SK-N-SH (cell line): ENCODE measurements around the gene RPS6KA5. TPM values are rescaled to one million over a fixed set of nuclear protein-coding genes. Genes with fewer than 3 reads are reported as not detected.

Source experiments
- CTCF ChIA-PET: fragments of 300-600, 350-600 bp; formaldehyde crosslinking; extraction: SDS; loops from one replicate; lab custom pipeline; 2021; lab: Yijun Ruan, JAX
- POLR2A ChIA-PET: fragments of 350-600 bp; sonication (Branson Sonifier 250); formaldehyde crosslinking; extraction: SDS; loops from one replicate; lab custom pipeline; 2020; ENCODE audit warnings: antibody characterized with exemption, inconsistent platforms; lab: Yijun Ruan, JAX
- DNase-seq: peaks from one replicate; pipeline ENCODE4 v3.0.0; 2012
- H2AFZ ChIP-seq: fragments of 200-600 bp; sonication (generic); 2 replicates; pipeline ENCODE4 v1.8.1; 2016; ENCODE audit warnings: antibody characterized with exemption, mild to moderate bottlenecking, low read depth
- H3F3A ChIP-seq: fragments of 200-600 bp; sonication (generic); replicated peaks from 2 replicates; pipeline ENCODE3; 2016; ENCODE audit warnings: antibody characterized with exemption, mild to moderate bottlenecking; ENCODE audit not compliant: insufficient read depth
- H3K27ac ChIP-seq, 2 experiments: fragments of 200-500 bp in 1 of 2; fragments of 200-600 bp in 1 of 2; sonication (Bioruptor generic) in 1 of 2; sonication (generic), shearing (Covaris generic) in 1 of 2; 2 replicates each; pipeline versions ENCODE4 v1.5.1 to v1.6.1; 2014 to 2016; ENCODE audit warnings: low read depth in 2 of 2, inconsistent platforms in 1 of 2, low read length in 1 of 2, mild to moderate bottlenecking in 1 of 2, mixed read lengths in 1 of 2
- H3K27me3 ChIP-seq: fragments of 200-600 bp; sonication (generic), shearing (Covaris generic); 2 replicates; pipeline ENCODE4 v1.6.1; 2016; ENCODE audit warnings: mixed run types; ENCODE audit not compliant: insufficient read depth
- H3K36me3 ChIP-seq, 2 experiments: fragments of 200-500 bp in 1 of 2; fragments of 200-600 bp in 1 of 2; sonication (Bioruptor generic) in 1 of 2; sonication (generic) in 1 of 2; replicated peaks in 1 of 2; 2 replicates each; pipeline versions ENCODE3 to v1.5.1; 2014 to 2016; ENCODE audit warnings: low read length in 1 of 2, mild to moderate bottlenecking in 1 of 2; ENCODE audit not compliant: insufficient read depth in 2 of 2, control insufficient read depth in 1 of 2
- H3K4me1 ChIP-seq, 2 experiments: fragments of 200-500 bp in 1 of 2; fragments of 200-600 bp in 1 of 2; sonication (Bioruptor generic) in 1 of 2; sonication (generic), shearing (Covaris generic) in 1 of 2; 2 replicates each; pipeline versions ENCODE4 v1.5.1 to v1.6.1; 2014 to 2016; ENCODE audit warnings: low read depth in 1 of 2, low read length in 1 of 2, mixed run types in 1 of 2; ENCODE audit not compliant: insufficient read depth in 2 of 2, control insufficient read depth in 1 of 2
- H3K4me2 ChIP-seq: fragments of 200-600 bp; sonication (generic), shearing (Covaris generic); 2 replicates; pipeline ENCODE4 v1.6.1; 2017; ENCODE audit warnings: mixed run types
- H3K4me3 ChIP-seq, 2 experiments: fragments of 200-500 bp in 1 of 2; fragments of 200-600 bp in 1 of 2; sonication (Bioruptor generic) in 1 of 2; sonication (generic), shearing (Covaris generic) in 1 of 2; 2 replicates each; pipeline versions ENCODE4 v1.5.1 to v1.8.1; 2014 to 2016; ENCODE audit warnings: low read depth in 2 of 2, inconsistent platforms in 1 of 2, low read length in 1 of 2, mild to moderate bottlenecking in 1 of 2, mixed read lengths in 1 of 2, moderate library complexity in 1 of 2
- H3K79me2 ChIP-seq: fragments of 200-600 bp; sonication (generic); 2 replicates; pipeline ENCODE4 v1.8.1; 2017; ENCODE audit warnings: mild to moderate bottlenecking; ENCODE audit not compliant: insufficient read depth
- H3K9ac ChIP-seq: fragments of 200-600 bp; sonication (generic); 2 replicates; pipeline ENCODE4 v1.6.1; 2017; ENCODE audit warnings: mixed run types
- H3K9me2 ChIP-seq: fragments of 200-600 bp; sonication (generic); 2 replicates; pipeline ENCODE4 v1.6.1; 2017; ENCODE audit warnings: mixed run types
- H3K9me3 ChIP-seq: fragments of 200-600 bp; sonication (generic); 2 replicates; pipeline ENCODE4 v1.6.1; 2017; ENCODE audit warnings: mixed run types, mild to moderate bottlenecking, moderate library complexity
- H4K20me1 ChIP-seq: fragments of 200-600 bp; sonication (generic); 2 replicates; pipeline ENCODE4 v1.6.1; 2017; ENCODE audit warnings: mild to moderate bottlenecking, mixed run types; ENCODE audit not compliant: insufficient read depth
- ELF1 ChIP-seq: IDR thresholded peaks from 2 replicates; pipeline ENCODE4 v1.4.0; 2012
- EP300 ChIP-seq, 2 experiments: IDR thresholded peaks; 2 replicates each; pipeline versions ENCODE4 v1.4.0 to v1.6.1; 2012; ENCODE audit warnings: borderline replicate concordance in 1 of 2, low read depth in 1 of 2, low read length in 1 of 2
- EZH2phosphoT487 ChIP-seq: fragments of 200-600 bp; sonication (generic); IDR thresholded peaks from 2 replicates; pipeline ENCODE4 v1.6.1; 2017; ENCODE audit warnings: low read depth, mixed run types, mild to moderate bottlenecking, antibody characterized with exemption, moderate library complexity, borderline replicate concordance
- FOXM1 ChIP-seq: IDR thresholded peaks from 2 replicates; pipeline ENCODE4 v1.4.0; 2012; ENCODE audit warnings: low read depth, mild to moderate bottlenecking
- GABPA ChIP-seq: IDR thresholded peaks from 2 replicates; pipeline ENCODE4 v1.4.0; 2012; ENCODE audit warnings: low read depth, mild to moderate bottlenecking
- GATA2 ChIP-seq: sonication (generic); formaldehyde crosslinking; IDR thresholded peaks from 2 replicates; pipeline ENCODE4 v1.5.0; 2020; ENCODE audit warnings: mild to moderate bottlenecking, missing genetic modification reagents
- JUND ChIP-seq: IDR thresholded peaks from 2 replicates; pipeline ENCODE4 v1.4.0; 2012
- NRF1 ChIP-seq: IDR thresholded peaks from 2 replicates; pipeline ENCODE4 v1.6.1; 2012; ENCODE audit warnings: low read depth, mild to moderate bottlenecking, low read length
- RFX5 ChIP-seq: IDR thresholded peaks from 2 replicates; pipeline ENCODE4 v1.6.1; 2012; ENCODE audit warnings: mild to moderate bottlenecking, improper control_type of control experiment, low read length
- SIN3A ChIP-seq: IDR thresholded peaks from 2 replicates; pipeline ENCODE4 v1.6.1; 2012; ENCODE audit warnings: low read depth, mild to moderate bottlenecking, low read length, moderate library complexity, borderline replicate concordance
- SMC3 ChIP-seq: IDR thresholded peaks from 2 replicates; pipeline ENCODE4 v1.6.1; 2012; ENCODE audit warnings: low read depth, low read length, improper control_type of control experiment
- TEAD4 ChIP-seq: IDR thresholded peaks from 2 replicates; pipeline ENCODE4 v1.4.0; 2012; ENCODE audit warnings: mild to moderate bottlenecking, borderline replicate concordance; ENCODE audit not compliant: insufficient read depth
- YY1 ChIP-seq: IDR thresholded peaks from 2 replicates; pipeline ENCODE4 v1.4.0; 2012; ENCODE audit warnings: low read depth, mild to moderate bottlenecking
- WGBS: methylation state at CpG from one replicate; pipeline ENCODE4 v1.1.6; 2017; ENCODE audit warnings: low lambda C conversion rate; 5-methylcytosine and 5-hydroxymethylcytosine counted together
- polyA plus RNA-seq, 3 experiments: library from polyadenylated mRNA; depleted of rRNA; stranded (reverse); fragments of >200 nt; gene quantifications; 2 replicates each; pipeline ENCODE4 v1.2.3, GENCODE V29; 2012
- TF ChIP-seq, protein P1 (sequence below): IDR thresholded peaks from 2 replicates; pipeline ENCODE4; 2012
- TF ChIP-seq, protein P2 (sequence below): IDR thresholded peaks from 2 replicates; pipeline ENCODE4 v1.4.0; 2012; ENCODE audit warnings: low read depth, borderline replicate concordance
- TF ChIP-seq, protein P3 (sequence below): IDR thresholded peaks from 2 replicates; pipeline ENCODE4 v1.4.0; 2012; ENCODE audit warnings: low read depth, borderline replicate concordance
- TF ChIP-seq, protein P4 (sequence below): fragments of 150-350 bp; IDR thresholded peaks from 2 replicates; pipeline ENCODE4 v1.6.1; 2016; ENCODE audit warnings: mild to moderate bottlenecking, low read depth, low read length

Gene RPS6KA5
- polyA plus RNA-seq, 1 of the 3 experiments (the other 2 are of a cell fraction), result 0.67 TPM

DNA sequence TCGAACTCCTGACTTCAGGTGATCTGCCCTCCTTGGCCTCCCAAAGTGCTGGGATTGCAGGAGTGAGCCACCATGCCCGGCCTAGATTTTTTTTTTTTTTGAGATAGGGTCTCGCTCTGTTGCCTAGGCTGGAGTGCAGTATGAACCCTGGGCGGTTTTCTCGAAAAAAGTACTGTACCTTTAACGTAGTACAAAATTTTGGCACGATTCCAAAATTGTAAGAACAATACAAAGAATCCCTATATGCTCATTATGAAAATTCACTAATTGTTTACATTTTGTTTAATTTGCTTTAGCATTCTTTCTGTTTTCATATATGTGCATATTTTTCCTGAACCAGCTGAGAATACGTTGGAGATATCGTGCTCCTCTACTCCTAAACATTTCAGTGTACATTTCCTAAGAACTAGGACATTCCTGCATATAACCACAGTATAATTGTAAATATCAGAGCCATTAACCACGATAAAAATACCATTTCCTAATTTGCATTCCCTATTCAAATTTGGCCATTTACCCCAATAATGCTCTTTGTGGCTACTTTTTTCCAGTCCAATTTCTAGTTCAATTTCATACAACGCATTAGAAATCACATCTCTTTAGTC is 97.8 kb downstream of the RPS6KA5 start:
- no peaks in the 10 kb centered on the region for H3K79me2 ChIP-seq
- CTCF ChIA-PET, result interaction anchor here (0.9 kb wide), 1 partner anchor 14 kb away, joined by 3 read pairs; no protein-coding TSS in a partner anchor

DNA sequence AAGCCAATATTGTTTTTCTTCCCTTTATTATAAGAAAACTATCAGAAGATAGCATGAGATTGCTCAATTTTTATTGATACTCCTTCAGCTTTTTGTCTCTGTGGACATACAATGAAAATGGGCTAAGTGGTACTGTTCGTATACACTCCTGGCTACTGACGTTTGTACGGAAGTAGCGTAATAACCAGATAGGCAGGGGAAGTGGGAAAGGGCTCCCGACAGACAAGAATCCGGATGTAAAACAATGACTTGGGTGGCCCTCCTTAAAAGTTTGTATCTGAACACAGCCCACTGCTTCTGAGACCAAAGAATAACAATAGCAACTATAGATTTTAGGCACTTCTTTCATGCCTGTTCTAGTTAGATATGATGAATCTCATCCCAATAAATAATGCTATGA is 99.6 kb downstream of the RPS6KA5 start:
- Histone ChIP-seq H3K9me2 (no peaks in the 10 kb centered on the region), H3K9me3 (no peaks in the 10 kb centered on the region; the same call in 1 of the 2 replicates), H4K20me1 (no peaks in the 10 kb centered on the region), H2AFZ (no peak overlapping the region), H3K4me1 (no peaks in the 10 kb centered on the region), H3K27ac (no peak overlapping the region), H3K9ac (no peak overlapping the region), H3K4me3 (no peak overlapping the region), H3K36me3 (no peaks in the 10 kb centered on the region), H3K79me2 (no peaks in the 10 kb centered on the region), H3K4me2 (no peak overlapping the region), H3F3A (no peaks in the 10 kb centered on the region), H3K27me3 (no peaks in the 10 kb centered on the region)
- no peak for TF ChIP-seq GATA2 (CRISPR knock-in tag)
- no peak for TF ChIP-seq YY1
- TF ChIP-seq RFX5, result no peak
- no peak for TF ChIP-seq EZH2phosphoT487
- TF ChIP-seq, protein P1, sequence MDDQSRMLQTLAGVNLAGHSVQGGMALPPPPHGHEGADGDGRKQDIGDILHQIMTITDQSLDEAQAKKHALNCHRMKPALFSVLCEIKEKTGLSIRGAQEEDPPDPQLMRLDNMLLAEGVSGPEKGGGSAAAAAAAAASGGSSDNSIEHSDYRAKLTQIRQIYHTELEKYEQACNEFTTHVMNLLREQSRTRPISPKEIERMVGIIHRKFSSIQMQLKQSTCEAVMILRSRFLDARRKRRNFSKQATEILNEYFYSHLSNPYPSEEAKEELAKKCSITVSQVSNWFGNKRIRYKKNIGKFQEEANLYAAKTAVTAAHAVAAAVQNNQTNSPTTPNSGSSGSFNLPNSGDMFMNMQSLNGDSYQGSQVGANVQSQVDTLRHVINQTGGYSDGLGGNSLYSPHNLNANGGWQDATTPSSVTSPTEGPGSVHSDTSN, result no peak
- TF ChIP-seq, protein P2, sequence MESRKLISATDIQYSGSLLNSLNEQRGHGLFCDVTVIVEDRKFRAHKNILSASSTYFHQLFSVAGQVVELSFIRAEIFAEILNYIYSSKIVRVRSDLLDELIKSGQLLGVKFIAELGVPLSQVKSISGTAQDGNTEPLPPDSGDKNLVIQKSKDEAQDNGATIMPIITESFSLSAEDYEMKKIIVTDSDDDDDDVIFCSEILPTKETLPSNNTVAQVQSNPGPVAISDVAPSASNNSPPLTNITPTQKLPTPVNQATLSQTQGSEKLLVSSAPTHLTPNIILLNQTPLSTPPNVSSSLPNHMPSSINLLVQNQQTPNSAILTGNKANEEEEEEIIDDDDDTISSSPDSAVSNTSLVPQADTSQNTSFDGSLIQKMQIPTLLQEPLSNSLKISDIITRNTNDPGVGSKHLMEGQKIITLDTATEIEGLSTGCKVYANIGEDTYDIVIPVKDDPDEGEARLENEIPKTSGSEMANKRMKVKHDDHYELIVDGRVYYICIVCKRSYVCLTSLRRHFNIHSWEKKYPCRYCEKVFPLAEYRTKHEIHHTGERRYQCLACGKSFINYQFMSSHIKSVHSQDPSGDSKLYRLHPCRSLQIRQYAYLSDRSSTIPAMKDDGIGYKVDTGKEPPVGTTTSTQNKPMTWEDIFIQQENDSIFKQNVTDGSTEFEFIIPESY, result no peak
- no peak for TF ChIP-seq SMC3
- TF ChIP-seq EP300 (IDR thresholded peaks at IDR 0.05; ENCODE audit: borderline replicate concordance in 1 of 2, low read depth in 1 of 2, low read length in 1 of 2), result no peak
- no peak for TF ChIP-seq ELF1
- no peak for TF ChIP-seq TEAD4
- TF ChIP-seq, protein P3, sequence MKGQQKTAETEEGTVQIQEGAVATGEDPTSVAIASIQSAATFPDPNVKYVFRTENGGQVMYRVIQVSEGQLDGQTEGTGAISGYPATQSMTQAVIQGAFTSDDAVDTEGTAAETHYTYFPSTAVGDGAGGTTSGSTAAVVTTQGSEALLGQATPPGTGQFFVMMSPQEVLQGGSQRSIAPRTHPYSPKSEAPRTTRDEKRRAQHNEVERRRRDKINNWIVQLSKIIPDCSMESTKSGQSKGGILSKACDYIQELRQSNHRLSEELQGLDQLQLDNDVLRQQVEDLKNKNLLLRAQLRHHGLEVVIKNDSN, result no peak
- no peak for TF ChIP-seq JUND
- DNase-seq, result no peak
- 85% methylated on average over 6 of the region's 6 CpGs for WGBS
- CTCF ChIA-PET, result no interaction called here
- POLR2A ChIA-PET, result no interaction called here

More for the DNA sequence above, 97.8 kb downstream of the RPS6KA5 start:
- no peaks in the 10 kb centered on the region for H3K4me1 ChIP-seq
- DNase-seq, result no peak
- no peak for TF ChIP-seq GABPA
- TF ChIP-seq JUND, result no peak
- TF ChIP-seq, protein P4, sequence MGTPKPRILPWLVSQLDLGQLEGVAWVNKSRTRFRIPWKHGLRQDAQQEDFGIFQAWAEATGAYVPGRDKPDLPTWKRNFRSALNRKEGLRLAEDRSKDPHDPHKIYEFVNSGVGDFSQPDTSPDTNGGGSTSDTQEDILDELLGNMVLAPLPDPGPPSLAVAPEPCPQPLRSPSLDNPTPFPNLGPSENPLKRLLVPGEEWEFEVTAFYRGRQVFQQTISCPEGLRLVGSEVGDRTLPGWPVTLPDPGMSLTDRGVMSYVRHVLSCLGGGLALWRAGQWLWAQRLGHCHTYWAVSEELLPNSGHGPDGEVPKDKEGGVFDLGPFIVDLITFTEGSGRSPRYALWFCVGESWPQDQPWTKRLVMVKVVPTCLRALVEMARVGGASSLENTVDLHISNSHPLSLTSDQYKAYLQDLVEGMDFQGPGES, result no peak
- TF ChIP-seq EP300 (IDR thresholded peaks at IDR 0.05; ENCODE audit: borderline replicate concordance in 1 of 2, low read depth in 1 of 2, low read length in 1 of 2), result no peak
- TF ChIP-seq FOXM1, result no peak
- TF ChIP-seq SIN3A, result no peak
- TF ChIP-seq NRF1, result no peak
- TF ChIP-seq, all 33 proteins: peak for 0
- Histone ChIP-seq H3K4me2 (no peak overlapping the region), H3K4me3 (no peak overlapping the region), H3K36me3 (no peaks in the 10 kb centered on the region), H3K9me2 (no peaks in the 10 kb centered on the region), H4K20me1 (no peaks in the 10 kb centered on the region), H3K27ac (no peak overlapping the region), H3F3A (no peaks in the 10 kb centered on the region), H3K9me3 (no peaks in the 10 kb centered on the region), H2AFZ (no peak overlapping the region), H3K27me3 (no peaks in the 10 kb centered on the region), H3K9ac (no peak overlapping the region)
- 72% methylated on average over 11 of the region's 11 CpGs for WGBS
- POLR2A ChIA-PET, result no interaction called here
